Liver (tissue), 9 donors: ENCODE data around the gene ZNF491. TPM values are rescaled to one million over a fixed set of nuclear protein-coding genes. Genes with fewer than 3 reads are reported as not detected.

Experiments
- DNase-seq: peaks from one replicate; pipeline ENCODE4 v3.0.0-alpha.2; 2017; ENCODE audit warnings: low spot score
- H3K27ac ChIP-seq, 2 donors: one replicate each; pipeline ENCODE4 v1.7.0; 2013; ENCODE audit warnings: inconsistent platforms in 2 of 2, low read length in 2 of 2, control low read depth in 1 of 2, low read depth in 1 of 2, mild to moderate bottlenecking in 1 of 2
- H3K27me3 ChIP-seq, 4 donors: one replicate each; pipeline versions ENCODE4 v1.6.1 to v1.7.0; 2013; ENCODE audit warnings: low read length in 3 of 4, inconsistent platforms in 1 of 4, mild to moderate bottlenecking in 1 of 4, moderate library complexity in 1 of 4; ENCODE audit not compliant: control insufficient read depth in 4 of 4, insufficient read depth in 4 of 4
- H3K36me3 ChIP-seq, 4 donors: one replicate each; pipeline versions ENCODE4 v1.6.1 to v1.7.0; 2013; ENCODE audit warnings: low read length in 3 of 4, mild to moderate bottlenecking in 3 of 4, low read depth in 1 of 4, moderate library complexity in 1 of 4; ENCODE audit not compliant: control insufficient read depth in 4 of 4, insufficient read depth in 3 of 4
- H3K4me1 ChIP-seq, 4 donors: one replicate each; pipeline versions ENCODE4 v1.6.1 to v1.7.0; 2013; ENCODE audit warnings: low read length in 3 of 4, mild to moderate bottlenecking in 3 of 4, moderate library complexity in 1 of 4; ENCODE audit not compliant: control insufficient read depth in 4 of 4, insufficient read depth in 4 of 4
- H3K4me3 ChIP-seq, 3 donors: one replicate each; pipeline versions ENCODE4 v1.6.1 to v1.7.0; 2013; ENCODE audit warnings: low read length in 3 of 3, control low read depth in 1 of 3, low read depth in 1 of 3, mild to moderate bottlenecking in 1 of 3
- H3K9ac ChIP-seq, 2 donors: one replicate each; pipeline ENCODE4 v1.7.0; 2013; ENCODE audit warnings: low read length in 2 of 2, mild to moderate bottlenecking in 2 of 2, moderate library complexity in 2 of 2, control low read depth in 1 of 2, low read depth in 1 of 2
- H3K9me3 ChIP-seq, 4 donors: one replicate each; pipeline versions ENCODE4 v1.6.1 to v1.7.0; 2013; ENCODE audit warnings: low read length in 3 of 4; ENCODE audit not compliant: control insufficient read depth in 4 of 4
- CTCF ChIP-seq: fragments of 150-350 bp; IDR thresholded peaks from 2 replicates; pipeline ENCODE4 v1.5.1; 2017; ENCODE audit warnings: improper control_type of control experiment, low read depth, low read length; ENCODE audit not compliant: missing input control
- EGR1 ChIP-seq, 2 donors: IDR thresholded peaks; 2 replicates each; pipeline ENCODE4 v1.6.1; 2016 to 2018; ENCODE audit warnings: antibody characterized with exemption in 2 of 2, low read depth in 2 of 2
- FOXA1 ChIP-seq: IDR thresholded peaks from 2 replicates; pipeline ENCODE4 v1.6.1; 2016; ENCODE audit warnings: antibody characterized with exemption
- GABPA ChIP-seq, 2 donors: IDR thresholded peaks in 1 of 2; conservative IDR thresholded peaks in 1 of 2; 2 replicates each; pipeline ENCODE4 v1.6.1; 2016; ENCODE audit warnings: antibody characterized with exemption in 2 of 2, mild to moderate bottlenecking in 1 of 2, moderate library complexity in 1 of 2
- HNF4A ChIP-seq, 2 donors: conservative IDR thresholded peaks; 2 replicates each; pipeline ENCODE4 v1.6.1; 2016; ENCODE audit warnings: antibody characterized with exemption in 2 of 2, mild to moderate bottlenecking in 2 of 2
- HNF4G ChIP-seq: IDR thresholded peaks from 2 replicates; pipeline ENCODE4 v1.6.1; 2016; ENCODE audit warnings: antibody characterized with exemption
- JUND ChIP-seq, 2 donors: IDR thresholded peaks; 2 replicates each; pipeline ENCODE4 v1.6.1; 2016; ENCODE audit warnings: antibody characterized with exemption in 2 of 2
- MAX ChIP-seq: IDR thresholded peaks from 2 replicates; pipeline ENCODE4 v1.6.1; 2016; ENCODE audit warnings: antibody characterized with exemption
- NR2F2 ChIP-seq: IDR thresholded peaks from 2 replicates; pipeline ENCODE4 v1.6.1; 2016; ENCODE audit warnings: antibody characterized with exemption
- RAD21 ChIP-seq, 2 donors: IDR thresholded peaks; 2 replicates each; pipeline ENCODE4 v1.6.1; 2016; ENCODE audit warnings: antibody characterized with exemption in 2 of 2, mild to moderate bottlenecking in 2 of 2
- RXRA ChIP-seq, 2 donors: IDR thresholded peaks; 2 replicates each; pipeline ENCODE4 v1.6.1; 2017 to 2018; ENCODE audit warnings: antibody characterized with exemption in 2 of 2, mild to moderate bottlenecking in 1 of 2
- SP1 ChIP-seq: IDR thresholded peaks from 2 replicates; pipeline ENCODE4 v1.6.1; 2018; ENCODE audit warnings: antibody characterized with exemption, mild to moderate bottlenecking
- TAF1 ChIP-seq: conservative IDR thresholded peaks from 2 replicates; pipeline ENCODE4 v1.6.1; 2016; ENCODE audit warnings: antibody characterized with exemption, mild to moderate bottlenecking
- ZBTB33 ChIP-seq: IDR thresholded peaks from 2 replicates; pipeline ENCODE4 v1.6.1; 2016; ENCODE audit warnings: antibody characterized with exemption
- WGBS: extraction: QIAGEN DNeasy Blood & Tissue Kit; methylation state at CpG from one replicate; pipeline ENCODE4 v1.1.7; 2013; 5-methylcytosine and 5-hydroxymethylcytosine counted together
- polyA plus RNA-seq, 2 donors: library from polyadenylated mRNA; stranded (reverse) in 1 of 2; unstranded in 1 of 2; fragments of 200-250 nt in 1 of 2; fragments of >200 nt in 1 of 2; fragmentation: Nextera tagmentation in 1 of 2; extraction: Ambion mirVana in 1 of 2; gene quantifications; one replicate each; pipeline versions ENCODE4 v1.2.1 to v1.2.3, GENCODE V29; 2013 to 2015
- total RNA-seq, 2 donors: library from RNA; depleted of rRNA; stranded (reverse); fragments of >200 nt; gene quantifications; one replicate each; pipeline ENCODE4 v1.2.3, GENCODE V29; 2014
- TF ChIP-seq, protein P1 (sequence below): IDR thresholded peaks from 2 replicates; pipeline ENCODE4 v1.6.1; 2016; ENCODE audit warnings: antibody characterized with exemption
- donor health status: healthy.
- donor health status: healthy.
- donor health status: healthy.
- donor health status: healthy.
- donor health status: healthy.

Gene ZNF491
- total and polyA plus RNA-seq, 4 donors, result 0.24 to 1.8 (median 0.75) TPM

DNA sequence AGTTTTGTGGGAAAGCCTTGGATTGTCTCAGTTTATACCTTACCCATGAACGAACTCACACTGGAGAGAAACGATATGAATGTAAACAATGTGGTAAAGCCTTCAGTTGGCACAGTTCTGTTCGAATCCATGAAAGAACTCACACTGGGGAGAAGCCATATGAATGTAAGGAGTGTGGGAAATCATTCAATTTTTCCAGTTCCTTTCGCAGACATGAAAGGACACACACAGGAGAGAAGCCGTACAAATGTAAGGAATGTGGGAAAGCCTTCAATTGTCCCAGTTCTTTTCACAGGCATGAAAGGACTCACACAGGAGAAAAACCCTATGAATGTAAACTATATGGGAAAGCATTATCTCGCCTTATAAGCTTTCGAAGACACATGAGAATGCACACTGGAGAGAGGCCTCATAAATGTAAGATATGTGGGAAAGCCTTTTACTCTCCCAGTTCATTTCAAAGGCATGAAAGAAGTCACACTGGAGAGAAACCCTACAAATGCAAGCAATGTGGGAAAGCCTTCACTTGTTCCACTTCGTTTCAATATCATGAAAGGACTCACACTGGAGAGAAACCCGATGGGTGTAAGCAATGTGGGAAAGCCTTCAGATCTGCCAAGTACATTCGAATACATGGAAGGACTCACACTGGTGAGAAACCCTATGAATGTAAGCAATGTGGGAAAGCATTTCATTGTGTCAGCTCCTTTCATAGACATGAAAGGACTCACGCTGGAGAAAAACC is 8.2 kb downstream of the ZNF491 start:
- Histone ChIP-seq H3K36me3 (peaks cover 0 to 28% (median 16%) of the 10 kb centered on the region in 4 donors), H3K27me3 (no peaks in the 10 kb centered on the region), H3K9me3 (peaks cover 24 to 59% (median 27%) of the 10 kb centered on the region in 4 donors), H3K4me1 (no peaks in the 10 kb centered on the region), H3K9ac (no peak overlapping the region), H3K4me3 (peak overlapping the region in 2 of 3 donors; percentile 58 to 62), H3K27ac (no peak overlapping the region)
- TF ChIP-seq MAX (no peak), HNF4G (no peak), TAF1 (no peak), HNF4A (conservative IDR thresholded peaks at IDR 0.05) (no peak), GABPA (IDR thresholded peaks at IDR 0.05 in 1 of 2, conservative IDR thresholded peaks at IDR 0.05 in 1 of 2) (no peak), RXRA (IDR thresholded peaks at IDR 0.05) (no peak), FOXA1 (no peak), RAD21 (IDR thresholded peaks at IDR 0.05) (no peak), SP1 (no peak), NR2F2 (no peak), CTCF (no peak), JUND (IDR thresholded peaks at IDR 0.05) (no peak), ZBTB33 (no peak), EGR1 (IDR thresholded peaks at IDR 0.05; ENCODE audit: low read depth in 2 of 2) (no peak)
- TF ChIP-seq, protein P1, sequence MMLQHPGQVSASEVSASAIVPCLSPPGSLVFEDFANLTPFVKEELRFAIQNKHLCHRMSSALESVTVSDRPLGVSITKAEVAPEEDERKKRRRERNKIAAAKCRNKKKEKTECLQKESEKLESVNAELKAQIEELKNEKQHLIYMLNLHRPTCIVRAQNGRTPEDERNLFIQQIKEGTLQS, result no peak
- no peak for DNase-seq
- 92% methylated on average over 11 of the region's 11 CpGs for WGBS

- Histone ChIP-seq H3K4me1 (no peaks in the 10 kb centered on the region), H3K4me3 (peak overlapping the region in 2 of 3 donors; percentile 58 to 62), H3K27ac (no peak overlapping the region), H3K27me3 (no peaks in the 10 kb centered on the region), H3K36me3 (peaks cover 0 to 28% (median 16%) of the 10 kb centered on the region in 4 donors), H3K9ac (no peak overlapping the region), H3K9me3 (peaks cover 24 to 57% (median 27%) of the 10 kb centered on the region in 4 donors)
- TF ChIP-seq FOXA1 (no peak), RXRA (IDR thresholded peaks at IDR 0.05) (no peak)
- 94% methylated on average over 2 of the region's 2 CpGs for WGBS
- no peak for DNase-seq
These were observed 8.7 kb downstream of the ZNF491 start for GRCh38 chr19:11807099-11807380.

GRCh38 chr19:11813703-11814028 is 15.3 kb downstream of the ZNF491 start:
- H3K27me3 ChIP-seq, result no peaks in the 10 kb centered on the region
- H3K4me3 ChIP-seq, result peak overlapping the region; percentile 63 to 83 (median 74)
- no peaks in the 10 kb centered on the region for H3K36me3 ChIP-seq
- H3K9ac ChIP-seq, result no peak overlapping the region
- H3K27ac ChIP-seq, result peak overlapping the region in 1 of 2 donors; percentile 74
- H3K9me3 ChIP-seq, result peaks cover 0 to 7% (median 2%) of the 10 kb centered on the region in 4 donors
- H3K4me1 ChIP-seq, result peaks cover 0 to 13% (median 7%) of the 10 kb centered on the region in 4 donors
- 5% methylated on average over 6 of the region's 6 CpGs for WGBS
- DNase-seq, result no peak
- no peak for TF ChIP-seq CTCF
- TF ChIP-seq MAX, result no peak
- TF ChIP-seq RAD21 (IDR thresholded peaks at IDR 0.05), result no peak
- no peak for TF ChIP-seq NR2F2
- TF ChIP-seq TAF1, result no peak
- TF ChIP-seq HNF4A (conservative IDR thresholded peaks at IDR 0.05), result no peak
